Vagina (tissue), 2 donors: ENCODE results near the gene GFPT1. TPM values are rescaled to one million over a fixed set of nuclear protein-coding genes. Genes with fewer than 3 reads are reported as not detected.

Experiments
- DNase-seq, 2 donors: peaks; one replicate each; pipeline ENCODE4 v3.0.0-alpha.2; 2017; ENCODE audit errors: extremely low spot score in 2 of 2
- H3K27ac ChIP-seq: fragments of 200-600 bp; sonication (generic); one replicate; pipeline ENCODE4 v1.5.1; 2019
- H3K27me3 ChIP-seq: fragments of 200-600 bp; sonication (generic); one replicate; pipeline ENCODE4 v1.5.1; 2019
- H3K36me3 ChIP-seq, 2 donors: fragments of 200-600 bp; sonication (generic); one replicate each; pipeline ENCODE4 v1.5.1; 2017 to 2019
- H3K4me1 ChIP-seq: fragments of 200-600 bp; sonication (generic); one replicate; pipeline ENCODE4 v1.5.1; 2019
- H3K4me3 ChIP-seq, 2 donors: fragments of 200-600 bp; sonication (generic); 1 replicate in 1 of 2; 2 replicates in 1 of 2; pipeline ENCODE4 v1.5.1; 2016 to 2019
- H3K9me3 ChIP-seq: fragments of 200-600 bp; sonication (generic); one replicate; pipeline ENCODE4 v1.5.1; 2019
- POLR2A ChIP-seq, 2 donors: fragments of 450-650 bp; IDR thresholded peaks; one replicate each; pipeline ENCODE4 v1.6.1; 2017; ENCODE audit warnings: antibody characterized with exemption in 2 of 2, mild to moderate bottlenecking in 2 of 2, moderate library complexity in 2 of 2
- POLR2AphosphoS5 ChIP-seq, 2 donors: sonication (generic); formaldehyde crosslinking; IDR thresholded peaks; one replicate each; pipeline ENCODE4 v1.9.0; 2017; ENCODE audit warnings: antibody characterized with exemption in 2 of 2, mild to moderate bottlenecking in 2 of 2, low read depth in 1 of 2; ENCODE audit not compliant: insufficient read depth in 1 of 2
- intact Hi-C: fragments of 100-400 bp; cut with DNase I; formaldehyde crosslinking; loops from one replicate; pipeline ENCODE4 v1.15.1; 2023
- total RNA-seq: library from RNA; depleted of rRNA; stranded (reverse); fragments of >200 nt; gene quantifications from one replicate; pipeline ENCODE4 v1.2.3, GENCODE V29; 2016
- TF ChIP-seq, protein P1 (sequence below), 3 experiments: fragments of 450-650 bp in 2 of 3; fragments of 200-600 bp in 1 of 3; sonication (generic) in 1 of 3; IDR thresholded peaks; one replicate each; pipeline ENCODE4 v1.5.1; 2017 to 2019; ENCODE audit warnings: antibody characterized with exemption in 3 of 3, mild to moderate bottlenecking in 2 of 3, moderate library complexity in 2 of 3

The GFPT1 gene
- total RNA-seq, 1 donor from 2014 or later, result 17.9 TPM

GRCh38 chr2:69285379-69285894 is 101.6 kb downstream of the GFPT1 start:
- Histone ChIP-seq H3K27me3 (no peaks in the 10 kb centered on the region), H3K27ac (no peak overlapping the region), H3K9me3 (no peaks in the 10 kb centered on the region), H3K36me3 (no peaks in the 10 kb centered on the region), H3K4me3 (no peak overlapping the region), H3K4me1 (no peaks in the 10 kb centered on the region)
- DNase-seq, result no peak
- intact Hi-C loops, result no loop called here
- TF ChIP-seq, protein P1, sequence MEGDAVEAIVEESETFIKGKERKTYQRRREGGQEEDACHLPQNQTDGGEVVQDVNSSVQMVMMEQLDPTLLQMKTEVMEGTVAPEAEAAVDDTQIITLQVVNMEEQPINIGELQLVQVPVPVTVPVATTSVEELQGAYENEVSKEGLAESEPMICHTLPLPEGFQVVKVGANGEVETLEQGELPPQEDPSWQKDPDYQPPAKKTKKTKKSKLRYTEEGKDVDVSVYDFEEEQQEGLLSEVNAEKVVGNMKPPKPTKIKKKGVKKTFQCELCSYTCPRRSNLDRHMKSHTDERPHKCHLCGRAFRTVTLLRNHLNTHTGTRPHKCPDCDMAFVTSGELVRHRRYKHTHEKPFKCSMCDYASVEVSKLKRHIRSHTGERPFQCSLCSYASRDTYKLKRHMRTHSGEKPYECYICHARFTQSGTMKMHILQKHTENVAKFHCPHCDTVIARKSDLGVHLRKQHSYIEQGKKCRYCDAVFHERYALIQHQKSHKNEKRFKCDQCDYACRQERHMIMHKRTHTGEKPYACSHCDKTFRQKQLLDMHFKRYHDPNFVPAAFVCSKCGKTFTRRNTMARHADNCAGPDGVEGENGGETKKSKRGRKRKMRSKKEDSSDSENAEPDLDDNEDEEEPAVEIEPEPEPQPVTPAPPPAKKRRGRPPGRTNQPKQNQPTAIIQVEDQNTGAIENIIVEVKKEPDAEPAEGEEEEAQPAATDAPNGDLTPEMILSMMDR (IDR thresholded peaks at IDR 0.05), result no peak
- TF ChIP-seq POLR2A (IDR thresholded peaks at IDR 0.05) (no peak), POLR2AphosphoS5 (IDR thresholded peaks at IDR 0.05; ENCODE audit: insufficient read depth in 1 of 2, low read depth in 1 of 2) (no peak)

DNA sequence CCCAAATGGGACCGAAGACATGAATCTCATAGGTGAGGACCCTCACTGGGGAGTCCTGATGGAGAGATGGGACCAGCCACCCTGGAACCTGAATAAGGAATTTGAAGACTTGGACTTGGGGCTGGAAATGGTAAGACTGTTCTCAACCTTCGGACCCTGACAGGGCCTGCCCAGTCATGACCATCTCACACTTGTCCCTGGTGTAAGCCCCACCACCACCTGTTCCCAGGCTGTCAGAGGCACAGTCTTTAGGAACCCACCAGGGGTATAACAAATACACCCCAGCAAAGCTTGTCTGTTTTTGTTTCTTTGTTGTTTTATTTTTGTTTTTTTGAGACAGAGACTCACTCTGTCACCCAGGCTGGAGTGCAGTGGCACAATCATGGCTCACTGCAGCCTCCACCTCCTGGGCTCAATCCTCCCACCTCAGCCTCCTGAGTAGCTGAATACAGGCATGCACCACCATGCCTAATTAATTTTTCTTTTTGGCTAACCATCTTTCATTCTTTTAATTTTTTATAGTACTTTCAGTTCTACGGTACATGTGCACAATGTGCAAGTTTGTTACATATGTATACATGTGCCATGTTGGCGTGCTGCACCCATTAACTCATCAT is 106.1 kb downstream of the GFPT1 start:
- Histone ChIP-seq H3K36me3 (no peaks in the 10 kb centered on the region), H3K27me3 (no peaks in the 10 kb centered on the region), H3K9me3 (no peaks in the 10 kb centered on the region), H3K4me3 (no peak overlapping the region), H3K27ac (no peak overlapping the region), H3K4me1 (no peaks in the 10 kb centered on the region)
- no peak for DNase-seq
- intact Hi-C loops, result no loop called here
- TF ChIP-seq, protein P1 (IDR thresholded peaks at IDR 0.05), result no peak
- TF ChIP-seq POLR2A (IDR thresholded peaks at IDR 0.05) (no peak), POLR2AphosphoS5 (IDR thresholded peaks at IDR 0.05; ENCODE audit: insufficient read depth in 1 of 2, low read depth in 1 of 2) (no peak)

GRCh38 chr2:69279931-69280681 is 106.9 kb downstream of the GFPT1 start:
- H3K36me3 ChIP-seq, result no peaks in the 10 kb centered on the region
- no peaks in the 10 kb centered on the region for H3K4me1 ChIP-seq
- intact Hi-C loops, result loop anchor here (1.0 kb wide), 1 partner anchor 46 kb away; no protein-coding TSS in a partner anchor
- no peak overlapping the region for H3K4me3 ChIP-seq
- no peak for TF ChIP-seq POLR2AphosphoS5 (IDR thresholded peaks at IDR 0.05; ENCODE audit: insufficient read depth in 1 of 2, low read depth in 1 of 2)
- no peak for TF ChIP-seq POLR2A (IDR thresholded peaks at IDR 0.05)
- no peak for DNase-seq
- H3K9me3 ChIP-seq, result no peaks in the 10 kb centered on the region
- H3K27ac ChIP-seq, result no peak overlapping the region
- no peaks in the 10 kb centered on the region for H3K27me3 ChIP-seq

GRCh38 chr2:69279211-69279610 is 107.8 kb downstream of the GFPT1 start:
- Histone ChIP-seq H3K36me3 (no peaks in the 10 kb centered on the region), H3K9me3 (no peaks in the 10 kb centered on the region), H3K27me3 (no peaks in the 10 kb centered on the region), H3K27ac (no peak overlapping the region), H3K4me3 (no peak overlapping the region), H3K4me1 (no peaks in the 10 kb centered on the region)
- intact Hi-C loops, result loop anchor here (1.0 kb wide), 1 partner anchor 45 kb away; no protein-coding TSS in a partner anchor
- no peak for TF ChIP-seq POLR2AphosphoS5 (IDR thresholded peaks at IDR 0.05; ENCODE audit: insufficient read depth in 1 of 2, low read depth in 1 of 2)
- no peak for TF ChIP-seq POLR2A (IDR thresholded peaks at IDR 0.05)
- TF ChIP-seq, protein P1 (IDR thresholded peaks at IDR 0.05), result no peak
- no peak for DNase-seq

- Histone ChIP-seq H3K4me3 (no peak overlapping the region), H3K9me3 (no peaks in the 10 kb centered on the region), H3K27me3 (no peaks in the 10 kb centered on the region), H3K36me3 (no peaks in the 10 kb centered on the region), H3K27ac (no peak overlapping the region), H3K4me1 (no peaks in the 10 kb centered on the region)
- intact Hi-C loops, result no loop called here
- no peak for DNase-seq
- no peak for TF ChIP-seq POLR2A (IDR thresholded peaks at IDR 0.05)
- TF ChIP-seq, protein P1 (IDR thresholded peaks at IDR 0.05), result no peak
- no peak for TF ChIP-seq POLR2AphosphoS5 (IDR thresholded peaks at IDR 0.05; ENCODE audit: insufficient read depth in 1 of 2, low read depth in 1 of 2)
These were observed 108.7 kb downstream of the GFPT1 start for GRCh38 chr2:69278366-69278765.
